ENCODE measurements around the gene NCK2. TPM values are rescaled to one million over a fixed set of nuclear protein-coding genes. Genes with fewer than 3 reads are reported as not detected.

The NCK2 gene
- total and polyA plus RNA-seq, 2 of the 13 experiments (the other 11 are each of a cell fraction or from before 2014, with no cell fraction given): 14.8 to 23.5 TPM

GRCh38 chr2:105792561-105792960 lies 47.8 kb downstream of the NCK2 start:
- no peak overlapping the region for H2AFZ ChIP-seq (ENCODE audit: low read length)
- BruUV-seq (replicated peaks): no TSS peak
- in situ Hi-C loops (cut with HindIII; ENCODE audit: extremely low pct_ligation_motif_present, low pct_unique_long_range_greater_than_20kb) (no loop called here), intact Hi-C loops (cut with micrococcal nuclease; ENCODE audit: unreplicated experiment) (no loop called here)
- WGBS (ENCODE audit: low lambda C conversion rate): 97% methylated on average over 7 of the region's 7 CpGs
- H3K9ac ChIP-seq (ENCODE audit: insufficient read depth, low read depth, low read length): no peak overlapping the region
- H3K9me3 ChIP-seq (ENCODE audit: low read length): no peaks in the 10 kb centered on the region
- CTCF ChIA-PET (ENCODE audit: low intra/inter-chr PET ratio, low total read pairs): no interaction called here
- no peak for ATAC-seq
- no peak overlapping the region for H3K27ac ChIP-seq (ENCODE audit: extremely low read length, insufficient read depth, low read length)
- peaks cover 7% of the 10 kb centered on the region for H3K79me2 ChIP-seq (ENCODE audit: insufficient read depth, low read length)
- no peaks in the 10 kb centered on the region for H3K36me3 ChIP-seq (replicated peaks in 1 of 2; ENCODE audit: control insufficient read depth in 1 of 2, insufficient read depth in 2 of 2, low read length in 2 of 2)
- no peak overlapping the region for H3K4me2 ChIP-seq (ENCODE audit: low read depth, low read length)
- FAIRE-seq: no peak
- H4K20me1 ChIP-seq (ENCODE audit: insufficient read depth, low read length): no peaks in the 10 kb centered on the region
- DNase-seq (ENCODE audit: low spot score): no peak
- POLR2A ChIA-PET: no interaction called here
- H3K4me3 ChIP-seq (replicated peaks in 1 of 3; ENCODE audit: insufficient read depth in 1 of 3, low read depth in 2 of 3, low read length in 3 of 3): no peak overlapping the region
- no peaks in the 10 kb centered on the region for H3K27me3 ChIP-seq (ENCODE audit: control insufficient read depth in 1 of 2, insufficient read depth in 2 of 2, low read length in 2 of 2)
- no peak for TF ChIP-seq HDAC1 (CRISPR knock-in tag; IDR thresholded peaks at IDR 0.05)
- no peak for TF ChIP-seq ZSCAN20 (CRISPR knock-in tag; IDR thresholded peaks at IDR 0.05; ENCODE audit: borderline replicate concordance)
- TF ChIP-seq ZNF468 (CRISPR knock-in tag; IDR thresholded peaks at IDR 0.05): no peak
- TF ChIP-seq GTF3A (CRISPR knock-in tag; conservative IDR thresholded peaks at IDR 0.05): no peak
- TF ChIP-seq SNAPC4 (CRISPR knock-in tag; IDR thresholded peaks at IDR 0.05): no peak
- no peak for TF ChIP-seq IRF2 (CRISPR knock-in tag; IDR thresholded peaks at IDR 0.05)
- TF ChIP-seq ZNF577 (CRISPR knock-in tag; IDR thresholded peaks at IDR 0.05; ENCODE audit: borderline replicate concordance, low read depth): no peak
- no peak for TF ChIP-seq ZZZ3 (CRISPR knock-in tag; IDR thresholded peaks at IDR 0.05; ENCODE audit: borderline replicate concordance)
- TF ChIP-seq ZNF292 (CRISPR knock-in tag; IDR thresholded peaks at IDR 0.05; ENCODE audit: borderline replicate concordance, low read depth): no peak
- peaks cover 27% of the 10 kb centered on the region for H3K4me1 ChIP-seq (ENCODE audit: insufficient read depth, low read length)

Measured in HepG2 (cell line).